K562 (cell line): ENCODE measurements around the gene ZFYVE28. TPM values are rescaled to one million over a fixed set of nuclear protein-coding genes. Genes with fewer than 3 reads are reported as not detected.

Source experiments
- ADNP ChIP-seq: fragments of 200-800 bp; sonication (Bioruptor generic); IDR thresholded peaks from 2 replicates; pipeline ENCODE4 v1.6.1; 2016; ENCODE audit warnings: missing genetic modification characterization, missing compliant biosample characterization
- CCAR2 ChIP-seq: fragments of 200-400 bp; formaldehyde crosslinking; IDR thresholded peaks from 2 replicates; pipeline ENCODE4 v1.6.1; 2017; ENCODE audit warnings: mild to moderate bottlenecking, low read depth, low read length
- CSDE1 ChIP-seq, 2 experiments: fragments of 450-650 bp; IDR thresholded peaks; 2 replicates each; pipeline ENCODE4 v1.6.1; 2016; ENCODE audit warnings: mild to moderate bottlenecking in 1 of 2
- HCFC1 ChIP-seq: IDR thresholded peaks from 2 replicates; pipeline ENCODE4 v1.6.1; 2012; ENCODE audit warnings: low read depth, low read length, improper control_type of control experiment
- HIVEP1 ChIP-seq: fragments of 250-450 bp; sonication (Bioruptor Pico); IDR thresholded peaks from 2 replicates; pipeline ENCODE4 v1.4.0; 2020; ENCODE audit warnings: mild to moderate bottlenecking
- KLF16 ChIP-seq: IDR thresholded peaks from 2 replicates; pipeline ENCODE4 v1.6.1; 2016; ENCODE audit warnings: antibody characterized with exemption
- LARP7 ChIP-seq: fragments of 450-650 bp; IDR thresholded peaks from 2 replicates; pipeline ENCODE4 v1.6.1; 2016
- MYC ChIP-seq, 2 experiments: fragments of 250-450 bp in 1 of 2; sonication (Bioruptor Pico) in 1 of 2; IDR thresholded peaks; 2 replicates each; pipeline versions ENCODE4 v1.5.1 to v1.6.1; 2012 to 2021; ENCODE audit warnings: low read depth in 2 of 2, borderline replicate concordance in 1 of 2, improper control_type of control experiment in 1 of 2, low read length in 1 of 2, mild to moderate bottlenecking in 1 of 2, moderate library complexity in 1 of 2
- MYNN ChIP-seq, 2 experiments: sonication (generic); formaldehyde crosslinking in 1 of 2; IDR thresholded peaks; 2 replicates each; pipeline versions ENCODE4 v1.5.0 to v1.6.1; 2016 to 2020; ENCODE audit warnings: antibody characterized with exemption in 1 of 2, missing genetic modification reagents in 1 of 2
- NFYB ChIP-seq: IDR thresholded peaks from 2 replicates; pipeline ENCODE4 v1.6.1; 2011; ENCODE audit warnings: mild to moderate bottlenecking, moderate library complexity; ENCODE audit not compliant: insufficient read length; ENCODE audit errors: extremely low read depth
- NR3C1 ChIP-seq: sonication (generic); formaldehyde crosslinking; IDR thresholded peaks from 2 replicates; pipeline ENCODE4 v1.8.1; 2022; ENCODE audit warnings: missing genetic modification reagents
- PML ChIP-seq: IDR thresholded peaks from 2 replicates; pipeline ENCODE4 v1.6.1; 2012; ENCODE audit warnings: low read length, inconsistent platforms
- PTRF ChIP-seq: fragments of 450-650 bp; IDR thresholded peaks from 2 replicates; pipeline ENCODE4 v1.6.1; 2016; ENCODE audit warnings: mild to moderate bottlenecking, missing genetic modification characterization, missing compliant biosample characterization
- SIRT6 ChIP-seq: IDR thresholded peaks from one replicate; pipeline ENCODE4 v1.6.1; 2012; ENCODE audit warnings: low read depth, mild to moderate bottlenecking, control low read depth, inconsistent platforms, low read length, moderate library complexity
- SLC30A9 ChIP-seq: fragments of 250-450 bp; sonication (Bioruptor Pico); IDR thresholded peaks from 2 replicates; pipeline ENCODE4 v1.8.0; 2022; ENCODE audit warnings: mild to moderate bottlenecking, moderate library complexity
- TAF15 ChIP-seq: fragments of 200-400 bp; formaldehyde crosslinking; IDR thresholded peaks from 2 replicates; pipeline ENCODE4 v1.6.1; 2017; ENCODE audit warnings: mild to moderate bottlenecking, low read depth, low read length, moderate library complexity
- TGIF2 ChIP-seq: sonication (generic); formaldehyde crosslinking; IDR thresholded peaks from 2 replicates; pipeline ENCODE4 v1.8.1; 2022; ENCODE audit warnings: mild to moderate bottlenecking, missing genetic modification reagents, moderate library complexity
- XRCC4 ChIP-seq: IDR thresholded peaks from one replicate; pipeline ENCODE4 v1.6.1; 2011; ENCODE audit not compliant: insufficient read depth, insufficient read length; ENCODE audit errors: extremely low read depth
- ZKSCAN8 ChIP-seq: fragments of 200-800 bp; sonication (Bioruptor generic); IDR thresholded peaks from 2 replicates; pipeline ENCODE4 v1.6.1; 2016; ENCODE audit warnings: missing genetic modification characterization, missing compliant biosample characterization
- ZNF507 ChIP-seq: conservative IDR thresholded peaks from 2 replicates; pipeline ENCODE4 v1.6.1; 2017; ENCODE audit warnings: missing genetic modification characterization, missing compliant biosample characterization
- ZNF696 ChIP-seq: fragments of 250-450 bp; sonication (Bioruptor Pico); conservative IDR thresholded peaks from 2 replicates; pipeline ENCODE4 v1.4.0; 2020; ENCODE audit warnings: mild to moderate bottlenecking, moderate library complexity
- ZNF76 ChIP-seq: fragments of 250-450 bp; sonication (Bioruptor Pico); IDR thresholded peaks from 2 replicates; pipeline ENCODE4 v1.4.0; 2020; ENCODE audit warnings: mild to moderate bottlenecking, moderate library complexity, borderline replicate concordance
- ZNF79 ChIP-seq: fragments of 250-450 bp; sonication (Bioruptor Pico); IDR thresholded peaks from 2 replicates; pipeline ENCODE4 v1.4.0; 2020; ENCODE audit warnings: low read depth, mild to moderate bottlenecking, moderate library complexity
- polyA plus RNA-seq, 8 experiments: library from polyadenylated mRNA; depleted of rRNA in 4 of 8; stranded (reverse) in 5 of 8; unstranded in 3 of 8; fragments of >200 nt; fragmentation: Nextera tagmentation in 2 of 8; fragmentation: Illumina TruSeq in 1 of 8; extraction: Ambion mirVana in 2 of 8; extraction: Trizol in 1 of 8; gene quantifications; 2 replicates each; pipeline versions ENCODE4 v1.2.1 to v1.2.3, GENCODE V29; 2011 to 2014; ENCODE audit warnings: inconsistent platforms in 1 of 8, missing spikeins in 1 of 8
- total RNA-seq, 7 experiments: library from RNA; depleted of rRNA in 6 of 7; stranded (reverse); fragments of >200 nt in 6 of 7; fragmentation: Illumina TruSeq in 2 of 7; extraction: Trizol in 2 of 7; gene quantifications; 2 replicates each; pipeline versions ENCODE4 v1.2.1 to v1.2.3, GENCODE V29; 2011 to 2021; ENCODE audit warnings: low replicate concordance in 1 of 7
- TF ChIP-seq, protein P1 (sequence below): fragments of 450-650 bp; IDR thresholded peaks from one replicate; pipeline ENCODE4 v1.6.1; 2018; ENCODE audit warnings: mild to moderate bottlenecking, moderate library complexity; ENCODE audit not compliant: partially characterized antibody
- TF ChIP-seq, protein P2 (sequence below): sonication (generic); formaldehyde crosslinking; IDR thresholded peaks from 2 replicates; pipeline ENCODE4 v1.8.0; 2022; ENCODE audit warnings: mild to moderate bottlenecking, low read depth, missing genetic modification reagents
- TF ChIP-seq, protein P3 (sequence below): IDR thresholded peaks from 3 replicates; pipeline ENCODE4 v1.6.1; 2011; ENCODE audit warnings: borderline replicate concordance, mild to moderate bottlenecking; ENCODE audit not compliant: insufficient read length, insufficient read depth

The ZFYVE28 gene
- total and polyA plus RNA-seq, 9 of the 15 experiments (the other 6 are each of a cell fraction or from before 2014, with no cell fraction given) = 1.3 to 24.8 (median 8.9) TPM

DNA sequence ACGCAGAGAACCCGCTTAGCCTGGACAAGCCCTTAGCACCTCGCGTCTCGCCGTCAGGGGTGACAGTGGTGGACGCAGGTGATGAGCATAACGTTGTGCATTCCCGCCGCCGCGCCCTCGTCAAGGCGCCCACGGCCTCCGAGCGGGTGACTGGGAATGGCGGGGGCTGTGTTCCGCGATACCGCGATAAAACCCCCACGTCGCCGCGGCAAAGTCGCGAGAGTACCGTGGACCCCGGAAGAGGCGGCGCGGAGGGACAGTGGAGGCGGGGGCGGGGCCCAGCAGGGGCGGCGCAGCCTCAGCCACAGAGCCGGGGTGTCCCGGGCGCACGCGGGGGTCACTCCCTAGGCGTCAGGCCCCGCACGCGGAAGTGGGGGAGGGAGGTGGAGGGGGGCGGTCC is 53.8 kb downstream of the ZFYVE28 start (continued):
- TF ChIP-seq, protein P1, sequence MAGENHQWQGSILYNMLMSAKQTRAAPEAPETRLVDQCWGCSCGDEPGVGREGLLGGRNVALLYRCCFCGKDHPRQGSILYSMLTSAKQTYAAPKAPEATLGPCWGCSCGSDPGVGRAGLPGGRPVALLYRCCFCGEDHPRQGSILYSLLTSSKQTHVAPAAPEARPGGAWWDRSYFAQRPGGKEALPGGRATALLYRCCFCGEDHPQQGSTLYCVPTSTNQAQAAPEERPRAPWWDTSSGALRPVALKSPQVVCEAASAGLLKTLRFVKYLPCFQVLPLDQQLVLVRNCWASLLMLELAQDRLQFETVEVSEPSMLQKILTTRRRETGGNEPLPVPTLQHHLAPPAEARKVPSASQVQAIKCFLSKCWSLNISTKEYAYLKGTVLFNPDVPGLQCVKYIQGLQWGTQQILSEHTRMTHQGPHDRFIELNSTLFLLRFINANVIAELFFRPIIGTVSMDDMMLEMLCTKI = no peak
- no peak for TF ChIP-seq ZNF696 (CRISPR knock-in tag)
- no peak for TF ChIP-seq PTRF (tag)
- TF ChIP-seq ZNF76 (CRISPR knock-in tag) = no peak
- no peak for TF ChIP-seq HIVEP1 (CRISPR knock-in tag)
- TF ChIP-seq MYNN (IDR thresholded peaks at IDR 0.05) = no peak
- TF ChIP-seq MYNN (CRISPR knock-in tag; IDR thresholded peaks at IDR 0.05) = no peak
- no peak for TF ChIP-seq LARP7
- TF ChIP-seq XRCC4 = no peak
- TF ChIP-seq TAF15 = no peak
- no peak for TF ChIP-seq NFYB
- no peak for TF ChIP-seq ADNP
- no peak for TF ChIP-seq ZNF507 (tag)
- no peak for TF ChIP-seq SIRT6
- no peak for TF ChIP-seq PML
- TF ChIP-seq ZNF79 = no peak
- TF ChIP-seq MYC (IDR thresholded peaks at IDR 0.05; ENCODE audit: low read depth, low read length) = peak; percentile 24; the same call in 1 of the 2 replicates
- TF ChIP-seq MYC (CRISPR knock-in tag; IDR thresholded peaks at IDR 0.05; ENCODE audit: borderline replicate concordance, low read depth) = peak; percentile 27; the same call in 1 of the 2 replicates
- no peak for TF ChIP-seq NR3C1 (CRISPR knock-in tag)
- TF ChIP-seq CCAR2 = no peak
- TF ChIP-seq, protein P2, sequence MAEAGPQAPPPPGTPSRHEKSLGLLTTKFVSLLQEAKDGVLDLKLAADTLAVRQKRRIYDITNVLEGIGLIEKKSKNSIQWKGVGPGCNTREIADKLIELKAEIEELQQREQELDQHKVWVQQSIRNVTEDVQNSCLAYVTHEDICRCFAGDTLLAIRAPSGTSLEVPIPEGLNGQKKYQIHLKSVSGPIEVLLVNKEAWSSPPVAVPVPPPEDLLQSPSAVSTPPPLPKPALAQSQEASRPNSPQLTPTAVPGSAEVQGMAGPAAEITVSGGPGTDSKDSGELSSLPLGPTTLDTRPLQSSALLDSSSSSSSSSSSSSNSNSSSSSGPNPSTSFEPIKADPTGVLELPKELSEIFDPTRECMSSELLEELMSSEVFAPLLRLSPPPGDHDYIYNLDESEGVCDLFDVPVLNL (CRISPR knock-in tag) = no peak
- TF ChIP-seq KLF16 = no peak
- TF ChIP-seq CSDE1 (IDR thresholded peaks at IDR 0.05) = no peak
- no peak for TF ChIP-seq TGIF2 (CRISPR knock-in tag)
- TF ChIP-seq, protein P3, sequence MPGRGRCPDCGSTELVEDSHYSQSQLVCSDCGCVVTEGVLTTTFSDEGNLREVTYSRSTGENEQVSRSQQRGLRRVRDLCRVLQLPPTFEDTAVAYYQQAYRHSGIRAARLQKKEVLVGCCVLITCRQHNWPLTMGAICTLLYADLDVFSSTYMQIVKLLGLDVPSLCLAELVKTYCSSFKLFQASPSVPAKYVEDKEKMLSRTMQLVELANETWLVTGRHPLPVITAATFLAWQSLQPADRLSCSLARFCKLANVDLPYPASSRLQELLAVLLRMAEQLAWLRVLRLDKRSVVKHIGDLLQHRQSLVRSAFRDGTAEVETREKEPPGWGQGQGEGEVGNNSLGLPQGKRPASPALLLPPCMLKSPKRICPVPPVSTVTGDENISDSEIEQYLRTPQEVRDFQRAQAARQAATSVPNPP = no peak
- TF ChIP-seq ZKSCAN8 = no peak
- TF ChIP-seq HCFC1 = no peak
- TF ChIP-seq SLC30A9 = no peak
